Bone marrow (tissue), 2 donors: ENCODE results near the gene PTPRA.
"Not testable (repeated sequence)": the region's sequence is repeated elsewhere in the genome, so short reads cannot be mapped to it uniquely, and the experiment has no call there.

Experiments used
- DNase-seq, 2 donors: peaks; one replicate each; lab custom pipeline; 2025; lab: John Stamatoyannopoulos, UW

Gene PTPRA

DNA sequence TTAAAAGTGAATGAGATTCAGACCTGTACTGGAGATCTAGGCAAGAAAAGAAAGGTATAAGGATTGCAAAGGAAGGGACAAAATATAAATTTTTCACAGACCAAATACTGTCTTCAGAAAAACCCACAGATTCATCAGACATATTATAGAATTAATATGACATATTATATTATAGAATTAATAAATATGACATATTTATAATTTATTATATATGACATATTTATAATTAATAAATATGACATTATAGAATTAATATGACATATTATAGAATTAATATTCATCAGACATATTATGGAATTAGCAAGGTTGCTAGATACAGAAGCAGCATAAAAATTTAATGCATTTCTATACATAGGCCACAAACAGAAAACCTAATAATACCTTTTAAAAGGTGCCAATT lies 125.4 kb downstream of the PTPRA start:
- no peak for DNase-seq

- DNase-seq = peak in 1 of 2 donors; percentile 60
These were observed 127.7 kb downstream of the PTPRA start for GRCh38 chr20:3000852-3001523.

- DNase-seq = no peak
These were observed 130.1 kb downstream of the PTPRA start for GRCh38 chr20:3003416-3003815.

- DNase-seq = no peak
These were observed 137.9 kb downstream of the PTPRA start for GRCh38 chr20:3010985-3011723.

- no peak for DNase-seq
These were observed 138.5 kb downstream of the PTPRA start for GRCh38 chr20:3011752-3012151.

- no peak for DNase-seq
These were observed 140.5 kb downstream of the PTPRA start for GRCh38 chr20:3013771-3014170.

DNA sequence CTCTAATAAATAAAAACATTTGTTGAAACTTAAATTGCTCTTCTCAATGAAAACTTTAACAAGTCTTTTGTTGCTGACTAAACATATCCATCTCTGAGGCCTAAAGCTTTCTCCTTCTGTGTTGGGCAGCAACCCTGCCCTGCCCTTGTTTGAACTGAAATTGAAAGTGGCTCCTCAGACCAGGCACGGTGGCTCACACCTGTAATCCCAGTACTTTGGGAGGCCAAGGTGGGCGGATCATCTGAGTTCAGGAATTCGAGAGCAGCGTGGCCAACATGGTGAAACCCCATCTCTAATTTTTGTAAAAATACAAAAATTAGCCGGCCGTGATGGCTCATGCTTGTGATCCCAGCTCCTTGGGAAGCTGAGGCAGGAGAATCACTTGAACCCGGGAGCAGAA lies 140.9 kb downstream of the PTPRA start:
- no peak for DNase-seq

DNA sequence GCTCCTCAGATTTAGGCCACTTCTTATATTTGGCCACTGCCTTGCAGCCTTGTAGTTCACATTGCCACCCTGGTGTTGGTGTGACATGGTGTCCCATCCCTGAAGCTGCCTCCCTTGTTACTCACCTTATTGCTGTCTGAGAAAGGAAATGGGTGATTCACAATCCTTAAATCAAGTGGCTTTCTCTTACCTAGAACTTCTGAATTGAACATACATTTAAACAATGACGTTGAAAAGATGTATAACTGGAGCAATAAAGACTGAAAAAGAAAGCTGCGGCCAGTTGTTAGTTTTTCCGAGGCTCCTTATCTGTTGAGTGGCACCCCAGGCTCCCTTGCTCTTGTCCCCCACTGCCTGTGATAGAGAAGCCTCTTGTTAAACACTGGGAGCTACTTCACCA lies 141.4 kb downstream of the PTPRA start:
- DNase-seq = no peak

DNA sequence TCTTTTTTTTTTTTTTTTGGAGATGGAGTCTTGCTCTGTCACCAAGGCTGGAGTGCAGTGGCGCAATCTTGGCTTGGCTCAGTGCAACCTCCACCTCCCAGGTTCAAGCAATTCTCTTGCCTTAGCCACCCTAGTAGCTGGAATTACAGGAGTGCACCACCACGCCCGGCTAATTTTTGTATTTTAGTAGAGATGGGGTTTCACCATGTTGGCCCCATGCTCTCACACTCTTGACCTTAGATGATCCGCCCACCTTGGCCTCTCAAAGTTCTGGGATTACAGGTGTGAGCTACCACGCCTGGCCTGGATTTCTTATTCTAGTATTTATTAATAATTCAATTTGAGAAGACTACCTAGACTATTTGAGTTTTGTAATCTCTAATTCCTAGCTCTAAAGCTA lies 142.0 kb downstream of the PTPRA start:
- not testable (repeated sequence) for DNase-seq

DNA sequence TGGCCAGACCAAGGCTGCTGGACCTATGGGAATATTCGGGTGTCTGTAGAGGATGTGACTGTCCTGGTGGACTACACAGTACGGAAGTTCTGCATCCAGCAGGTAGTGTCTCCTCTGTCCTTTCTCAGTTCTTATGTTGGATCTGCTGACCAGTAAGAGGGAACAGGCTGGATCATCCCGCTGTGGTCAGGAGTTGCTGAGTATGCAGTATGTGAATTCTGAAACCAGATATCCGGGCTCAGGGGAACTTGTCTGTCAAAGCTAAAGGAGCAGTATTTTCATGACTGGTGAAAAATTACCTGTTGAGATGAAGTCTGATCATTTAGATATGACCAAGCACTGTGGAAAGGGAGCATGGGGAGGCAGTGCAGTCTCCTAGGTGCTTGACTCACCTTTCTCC lies 148.0 kb downstream of the PTPRA start:
- DNase-seq = no peak

DNA sequence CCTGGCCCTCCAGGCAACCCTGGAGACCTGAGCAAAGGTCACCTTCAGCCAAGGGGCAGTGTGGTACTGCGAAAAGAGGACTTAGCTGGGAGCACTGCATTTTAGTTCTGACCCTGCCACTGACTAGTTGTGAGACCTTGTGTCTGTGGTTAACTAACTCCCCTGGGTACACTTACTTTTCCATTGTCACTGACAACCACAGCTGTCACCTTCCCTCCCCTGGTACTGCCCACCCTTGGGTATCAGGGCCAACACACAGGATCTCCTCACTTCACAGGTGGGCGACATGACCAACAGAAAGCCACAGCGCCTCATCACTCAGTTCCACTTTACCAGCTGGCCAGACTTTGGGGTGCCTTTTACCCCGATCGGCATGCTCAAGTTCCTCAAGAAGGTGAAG lies 148.5 kb downstream of the PTPRA start:
- no peak for DNase-seq

GRCh38 chr20:3022559-3023490 lies 149.5 kb downstream of the PTPRA start:
- not testable (repeated sequence) for DNase-seq

GRCh38 chr20:3027987-3028386 lies 154.7 kb downstream of the PTPRA start:
- no peak for DNase-seq

DNA sequence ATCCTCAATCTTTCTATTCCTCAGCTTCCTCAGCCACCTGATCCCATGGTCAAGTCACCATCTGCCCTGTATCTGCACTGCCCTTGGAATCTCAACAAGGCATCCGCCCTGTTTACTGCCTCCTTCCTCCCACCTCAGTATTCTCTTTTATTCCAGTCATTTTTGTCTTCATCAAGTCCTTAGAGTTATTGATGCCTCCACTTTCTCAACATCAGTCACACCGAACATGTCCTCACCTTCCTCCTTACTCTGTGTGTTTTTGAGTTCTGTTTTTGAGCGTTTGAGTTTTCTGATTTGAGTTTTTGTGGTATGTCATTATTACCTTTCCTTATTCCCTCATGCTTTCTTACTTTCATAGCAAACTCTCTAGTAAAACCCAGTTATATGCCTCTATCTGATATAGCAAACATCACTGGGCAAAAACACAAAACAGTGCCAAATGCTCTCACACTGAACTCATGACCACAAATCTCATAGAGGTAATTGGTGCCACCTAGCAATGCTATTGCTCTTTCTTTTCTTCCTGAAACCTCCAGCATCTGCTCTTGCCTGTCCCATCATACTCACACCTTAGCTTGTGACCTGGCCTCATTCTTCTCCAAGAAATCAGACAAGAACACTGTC lies 158.4 kb downstream of the PTPRA start:
- no peak for DNase-seq

DNA sequence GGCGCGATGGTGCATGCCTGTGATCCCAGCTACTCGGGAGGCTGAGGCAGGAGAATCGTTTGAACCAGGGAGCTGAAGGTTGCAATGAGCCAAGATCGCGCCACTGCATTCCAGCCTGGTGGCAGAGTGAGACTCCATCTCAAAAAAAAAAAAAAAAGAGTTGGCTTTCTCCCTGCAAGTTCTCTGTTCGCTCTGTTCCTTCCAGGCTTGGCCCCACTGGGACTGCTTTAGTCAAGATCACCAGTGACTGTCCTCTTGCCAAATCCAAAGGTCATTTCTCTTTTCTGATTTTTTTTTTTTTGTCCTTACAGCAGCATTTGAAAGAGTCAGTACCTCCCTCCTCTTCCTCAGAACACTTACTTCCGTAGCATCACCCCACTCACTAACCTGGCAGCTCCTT lies 159.3 kb downstream of the PTPRA start:
- DNase-seq = no peak

DNA sequence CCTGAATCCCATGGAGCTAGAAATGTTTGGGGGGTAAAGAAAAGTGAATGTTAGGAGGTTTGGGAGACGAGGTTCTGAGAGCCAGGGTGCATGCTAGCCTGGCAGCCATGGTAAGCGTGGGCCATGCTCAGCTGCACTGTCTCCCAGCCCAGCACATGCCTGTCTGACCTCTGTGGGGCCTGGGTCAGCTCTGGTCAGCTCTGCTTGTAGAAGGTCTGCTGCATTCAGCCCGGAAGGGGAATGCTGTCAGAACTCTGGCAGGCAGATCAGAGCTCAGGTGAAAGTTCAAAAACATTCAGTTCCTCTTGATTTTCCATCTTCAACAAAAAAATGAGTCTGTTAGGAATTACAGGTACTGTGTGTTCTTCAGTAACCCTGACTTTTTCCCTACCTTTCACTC lies 164.4 kb downstream of the PTPRA start:
- no peak for DNase-seq

GRCh38 chr20:3038454-3038853 lies 165.2 kb downstream of the PTPRA start:
- no peak for DNase-seq

DNA sequence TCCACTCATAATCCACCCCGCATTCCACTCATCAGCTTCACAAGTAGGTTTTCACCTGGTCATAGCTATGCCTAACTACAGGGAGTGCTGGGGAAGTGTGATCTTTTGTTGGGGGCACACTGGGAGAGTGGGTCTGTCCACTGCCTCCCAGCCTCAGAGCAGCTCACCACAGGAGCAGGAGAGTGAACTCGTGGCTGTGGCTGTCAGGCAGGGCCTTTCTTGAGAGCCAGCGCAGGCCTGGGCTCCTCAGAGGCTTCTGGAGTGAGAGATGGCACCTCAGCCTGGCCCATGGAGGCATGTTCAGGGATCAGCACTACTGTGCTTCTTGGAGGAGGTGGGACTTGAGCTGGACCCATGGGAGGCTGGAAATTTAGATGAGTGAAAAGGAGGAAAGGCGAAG lies 166.1 kb downstream of the PTPRA start:
- DNase-seq = no peak

DNA sequence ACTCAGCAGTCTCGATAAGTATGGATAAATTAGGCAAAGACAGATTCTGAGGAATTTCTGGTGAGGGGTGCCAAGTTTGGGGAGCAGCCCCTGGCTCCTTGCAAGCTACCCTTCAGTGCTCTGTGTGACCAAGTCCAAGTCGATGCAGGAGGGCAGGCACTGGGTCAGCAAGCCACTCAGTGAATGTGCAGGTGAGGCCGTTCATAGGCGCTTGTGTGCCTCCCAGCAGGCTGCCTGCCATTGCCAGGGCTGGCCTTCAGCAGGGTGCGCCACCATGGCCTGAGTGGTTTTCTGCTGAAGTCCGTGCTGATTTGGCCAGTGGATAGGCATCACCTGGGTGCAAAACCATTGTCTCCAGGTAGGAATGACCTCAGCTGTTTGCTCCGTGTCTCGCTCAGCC lies 166.8 kb downstream of the PTPRA start:
- no peak for DNase-seq

DNA sequence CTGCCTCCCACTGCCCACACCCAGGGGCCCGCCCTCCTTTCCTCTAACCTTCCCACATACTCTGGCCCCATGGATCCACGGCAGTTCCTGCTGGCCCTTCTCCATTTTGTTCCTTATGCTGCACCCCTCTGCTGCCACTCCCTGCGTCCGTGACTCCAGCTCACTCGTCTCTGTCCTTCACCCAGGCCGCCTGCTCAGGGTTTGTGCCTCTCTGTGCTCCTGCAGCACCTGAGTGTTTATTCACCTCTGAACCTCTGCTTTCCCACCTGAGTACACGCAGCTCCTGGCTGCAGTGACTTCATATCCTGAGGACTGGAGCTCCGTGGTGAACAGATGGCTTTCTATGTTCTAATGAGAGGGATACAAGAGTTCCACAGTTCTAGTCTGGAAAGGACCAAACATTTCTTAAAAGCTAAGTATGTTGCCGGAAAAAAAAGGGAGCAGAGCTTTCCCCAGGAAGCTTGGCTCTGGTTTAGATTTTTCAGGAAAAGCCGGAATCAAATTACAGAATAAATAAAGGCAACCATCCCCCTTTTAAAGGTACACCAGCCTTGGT lies 168.7 kb downstream of the PTPRA start:
- no peak for DNase-seq

GRCh38 chr20:3042625-3043024 lies 169.3 kb downstream of the PTPRA start:
- no peak for DNase-seq

DNA sequence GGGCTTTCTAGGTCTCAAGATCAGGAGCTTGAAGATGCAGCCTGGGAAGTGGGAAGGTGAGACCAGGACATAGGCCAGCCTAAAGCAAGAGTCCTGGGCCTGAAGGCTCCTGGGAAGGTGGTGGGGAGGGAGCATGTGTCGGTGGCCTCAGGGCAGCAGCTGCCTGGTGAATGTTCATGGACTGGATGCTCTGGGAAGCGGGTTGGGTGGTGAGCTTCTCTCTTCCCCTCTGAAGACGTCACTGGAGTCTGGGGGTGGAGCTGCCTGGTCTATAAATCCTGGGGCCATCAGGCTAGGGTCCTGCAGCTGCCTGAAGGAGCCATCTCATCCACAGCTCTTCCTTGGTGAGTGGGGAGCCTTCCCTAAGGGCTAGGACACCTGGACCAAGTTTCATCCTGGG lies 170.0 kb downstream of the PTPRA start, which contains the start of gene GNRH2:
GNRH2 (plus strand) TSS at position 301 of the 400 bp plus-strand sequence. CDS start 793 bp downstream, outside the sequence.
- DNase-seq = no peak
